ENCODE measurements around the gene EIF2A. TPM values are rescaled to one million over a fixed set of nuclear protein-coding genes. Genes with fewer than 3 reads are reported as not detected.

Gene EIF2A
- total RNA-seq, 1 experiment from 2014 or later, result 167 TPM

GRCh38 chr3:150581174-150581573, 34.6 kb downstream of the EIF2A start:
- no peaks in the 10 kb centered on the region for H3K9me3 Mint-ChIP-seq (ENCODE audit: low read depth, unreplicated experiment)
- no peaks in the 10 kb centered on the region for H3K27me3 Mint-ChIP-seq (ENCODE audit: unreplicated experiment)
- no peak overlapping the region for H3K27ac Mint-ChIP-seq (ENCODE audit: unreplicated experiment)
- TF ChIP-seq, protein P1, sequence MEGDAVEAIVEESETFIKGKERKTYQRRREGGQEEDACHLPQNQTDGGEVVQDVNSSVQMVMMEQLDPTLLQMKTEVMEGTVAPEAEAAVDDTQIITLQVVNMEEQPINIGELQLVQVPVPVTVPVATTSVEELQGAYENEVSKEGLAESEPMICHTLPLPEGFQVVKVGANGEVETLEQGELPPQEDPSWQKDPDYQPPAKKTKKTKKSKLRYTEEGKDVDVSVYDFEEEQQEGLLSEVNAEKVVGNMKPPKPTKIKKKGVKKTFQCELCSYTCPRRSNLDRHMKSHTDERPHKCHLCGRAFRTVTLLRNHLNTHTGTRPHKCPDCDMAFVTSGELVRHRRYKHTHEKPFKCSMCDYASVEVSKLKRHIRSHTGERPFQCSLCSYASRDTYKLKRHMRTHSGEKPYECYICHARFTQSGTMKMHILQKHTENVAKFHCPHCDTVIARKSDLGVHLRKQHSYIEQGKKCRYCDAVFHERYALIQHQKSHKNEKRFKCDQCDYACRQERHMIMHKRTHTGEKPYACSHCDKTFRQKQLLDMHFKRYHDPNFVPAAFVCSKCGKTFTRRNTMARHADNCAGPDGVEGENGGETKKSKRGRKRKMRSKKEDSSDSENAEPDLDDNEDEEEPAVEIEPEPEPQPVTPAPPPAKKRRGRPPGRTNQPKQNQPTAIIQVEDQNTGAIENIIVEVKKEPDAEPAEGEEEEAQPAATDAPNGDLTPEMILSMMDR (IDR thresholded peaks at IDR 0.05; ENCODE audit: unreplicated experiment), result no peak
- intact Hi-C loops (cut with micrococcal nuclease; ENCODE audit: unreplicated experiment), result no loop called here
- H3K4me3 Mint-ChIP-seq (ENCODE audit: low read depth, unreplicated experiment), result no peak overlapping the region
- CTCF ChIA-PET, result no interaction called here
- BruUV-seq (replicated peaks), result no TSS peak
- DNase-seq, result no peak
- peaks cover 15% of the 10 kb centered on the region for H3K4me1 Mint-ChIP-seq (ENCODE audit: low read depth, unreplicated experiment)
- peaks cover 78% of the 10 kb centered on the region for H3K36me3 Mint-ChIP-seq (ENCODE audit: insufficient read depth, unreplicated experiment)

GRCh38 chr3:150582620-150583019, 36.0 kb downstream of the EIF2A start:
- no peaks in the 10 kb centered on the region for H3K9me3 Mint-ChIP-seq (ENCODE audit: low read depth, unreplicated experiment)
- TF ChIP-seq, protein P1 (IDR thresholded peaks at IDR 0.05; ENCODE audit: unreplicated experiment), result no peak
- H3K27me3 Mint-ChIP-seq (ENCODE audit: unreplicated experiment), result no peaks in the 10 kb centered on the region
- intact Hi-C loops (cut with micrococcal nuclease; ENCODE audit: unreplicated experiment), result no loop called here
- H3K4me3 Mint-ChIP-seq (ENCODE audit: low read depth, unreplicated experiment), result no peak overlapping the region
- no peak overlapping the region for H3K27ac Mint-ChIP-seq (ENCODE audit: unreplicated experiment)
- H3K36me3 Mint-ChIP-seq (ENCODE audit: insufficient read depth, unreplicated experiment), result peaks cover 70% of the 10 kb centered on the region
- CTCF ChIA-PET, result no interaction called here
- H3K4me1 Mint-ChIP-seq (ENCODE audit: low read depth, unreplicated experiment), result peaks cover 15% of the 10 kb centered on the region
- BruUV-seq (replicated peaks), result no TSS peak
- DNase-seq, result no peak

DNA sequence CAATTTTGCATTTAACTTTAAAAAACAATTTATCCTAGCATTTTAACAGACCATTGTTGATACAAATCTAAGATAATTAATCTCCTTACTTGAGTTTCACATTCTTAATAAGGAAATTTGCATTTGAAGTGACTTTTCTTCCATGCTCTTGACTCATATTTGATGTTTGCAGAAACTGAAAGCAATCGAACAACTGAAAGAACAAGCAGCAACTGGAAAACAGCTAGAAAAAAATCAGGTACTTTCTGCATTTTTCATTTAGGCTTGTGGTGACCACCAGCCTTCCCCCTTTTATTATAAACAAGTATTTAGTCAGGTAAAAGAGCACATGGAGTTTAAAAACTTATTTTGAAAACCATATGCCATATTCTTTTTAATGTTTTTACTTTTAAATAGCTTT, 36.4 kb downstream of the EIF2A start:
- TF ChIP-seq, protein P1 (IDR thresholded peaks at IDR 0.05; ENCODE audit: unreplicated experiment), result no peak
- Mint-ChIP-seq H3K4me3 (ENCODE audit: low read depth, unreplicated experiment) (no peak overlapping the region), H3K36me3 (ENCODE audit: insufficient read depth, unreplicated experiment) (peaks cover 66% of the 10 kb centered on the region), H3K27ac (ENCODE audit: unreplicated experiment) (no peak overlapping the region), H3K9me3 (ENCODE audit: low read depth, unreplicated experiment) (no peaks in the 10 kb centered on the region), H3K4me1 (ENCODE audit: low read depth, unreplicated experiment) (peaks cover 15% of the 10 kb centered on the region), H3K27me3 (ENCODE audit: unreplicated experiment) (no peaks in the 10 kb centered on the region)
- intact Hi-C loops (cut with micrococcal nuclease; ENCODE audit: unreplicated experiment), result no loop called here
- no TSS peak for BruUV-seq (replicated peaks)
- DNase-seq, result no peak
- CTCF ChIA-PET, result no interaction called here

GRCh38 chr3:150588027-150588830, 41.6 kb downstream of the EIF2A start:
- Mint-ChIP-seq H3K36me3 (ENCODE audit: insufficient read depth, unreplicated experiment) (peaks cover 29% of the 10 kb centered on the region), H3K4me3 (ENCODE audit: low read depth, unreplicated experiment) (no peak overlapping the region), H3K27me3 (ENCODE audit: unreplicated experiment) (no peaks in the 10 kb centered on the region), H3K27ac (ENCODE audit: unreplicated experiment) (no peak overlapping the region), H3K4me1 (ENCODE audit: low read depth, unreplicated experiment) (peaks cover 15% of the 10 kb centered on the region), H3K9me3 (ENCODE audit: low read depth, unreplicated experiment) (no peaks in the 10 kb centered on the region)
- DNase-seq, result no peak
- no TSS peak for BruUV-seq (replicated peaks)
- CTCF ChIA-PET, result interaction anchor here (0.6 kb wide), 1 partner anchor 485 kb away, joined by 6 read pairs; no protein-coding TSS in a partner anchor
- TF ChIP-seq, protein P1 (IDR thresholded peaks at IDR 0.05; ENCODE audit: unreplicated experiment), result no peak
- intact Hi-C loops (cut with micrococcal nuclease; ENCODE audit: unreplicated experiment), result no loop called here

All from Calu3 (cell line).